GM18907 (cell line): Measurements from ENCODE around the gene C7orf57.

Source experiments
- ATAC-seq: cut with Tn5 transposase; IDR thresholded peaks from one replicate; pipeline ENCODE4 v1.9.1; 2021; ENCODE audit warnings: mild to moderate bottlenecking, moderate library complexity; ENCODE audit not compliant: unreplicated experiment

The C7orf57 gene

DNA sequence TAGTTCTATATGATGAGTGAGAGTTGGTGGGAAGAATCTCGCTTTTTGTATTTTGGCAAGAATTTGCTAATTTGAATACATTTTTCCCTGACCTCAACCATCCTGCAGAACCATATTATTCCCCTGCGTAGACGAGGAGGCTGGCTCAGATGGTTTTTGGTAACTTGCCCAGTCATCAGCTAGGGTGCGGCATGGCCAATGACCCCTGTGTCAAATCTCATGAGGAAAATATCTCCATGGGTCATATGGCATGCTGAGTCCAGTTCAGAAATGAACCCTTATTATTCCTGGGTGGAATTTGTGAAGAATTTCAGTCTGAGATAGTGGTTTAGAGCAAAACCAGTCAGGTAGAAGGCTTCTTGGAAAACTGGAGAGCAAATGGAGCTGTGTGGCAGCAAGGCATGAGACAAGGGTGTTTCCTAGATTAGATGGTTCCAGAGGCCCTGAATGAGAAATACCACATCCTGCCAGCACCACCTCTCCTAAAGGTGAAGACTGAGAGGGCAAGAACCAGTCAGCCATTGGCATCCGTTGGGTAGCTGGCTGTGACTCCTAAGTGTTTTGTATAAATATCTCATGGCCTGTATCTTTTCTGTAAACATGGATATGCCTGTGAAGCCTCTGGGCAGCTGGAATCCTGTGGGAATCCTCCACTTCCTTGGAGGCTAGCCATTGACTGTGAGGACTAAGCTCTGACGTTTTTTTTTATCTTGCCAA lies 47.9 kb downstream of the C7orf57 start:
- ATAC-seq = no peak

DNA sequence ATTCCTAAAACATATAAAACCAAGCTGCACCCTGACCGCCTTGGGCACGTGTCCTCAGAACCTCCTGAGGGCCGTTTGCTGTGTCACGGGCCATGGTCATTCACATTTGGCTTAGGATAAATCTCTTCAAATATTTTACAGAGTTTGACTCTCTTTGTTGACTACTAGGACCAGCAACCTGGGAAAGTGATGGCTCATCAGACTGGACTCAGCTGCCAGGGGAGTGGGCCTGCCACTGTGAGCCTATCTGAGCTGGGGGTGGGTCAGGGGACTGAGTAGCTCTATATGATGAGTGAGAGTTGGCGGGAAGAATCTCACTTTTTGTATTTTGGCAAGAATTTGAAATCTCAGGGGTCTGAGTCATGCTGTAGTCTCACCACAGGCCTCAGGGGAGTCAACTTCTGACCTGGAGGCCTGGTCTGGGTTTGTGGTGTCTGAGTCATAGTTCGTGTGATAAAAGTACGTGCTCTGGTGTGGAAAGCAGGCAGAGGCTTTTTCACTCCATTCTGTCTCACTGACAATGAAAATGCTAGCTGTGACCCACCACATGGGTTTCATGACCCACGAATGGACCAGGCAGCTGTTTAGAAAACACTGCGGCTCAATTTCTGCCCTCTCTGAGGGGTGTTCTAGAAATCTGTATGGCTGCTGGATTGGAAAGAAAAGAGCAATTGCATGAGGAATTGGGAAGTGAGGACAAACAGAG lies 49.5 kb downstream of the C7orf57 start:
- ATAC-seq = peak; percentile 69

GRCh38 chr7:48085433-48085791 lies 50.1 kb downstream of the C7orf57 start:
- ATAC-seq = peak; percentile 20

DNA sequence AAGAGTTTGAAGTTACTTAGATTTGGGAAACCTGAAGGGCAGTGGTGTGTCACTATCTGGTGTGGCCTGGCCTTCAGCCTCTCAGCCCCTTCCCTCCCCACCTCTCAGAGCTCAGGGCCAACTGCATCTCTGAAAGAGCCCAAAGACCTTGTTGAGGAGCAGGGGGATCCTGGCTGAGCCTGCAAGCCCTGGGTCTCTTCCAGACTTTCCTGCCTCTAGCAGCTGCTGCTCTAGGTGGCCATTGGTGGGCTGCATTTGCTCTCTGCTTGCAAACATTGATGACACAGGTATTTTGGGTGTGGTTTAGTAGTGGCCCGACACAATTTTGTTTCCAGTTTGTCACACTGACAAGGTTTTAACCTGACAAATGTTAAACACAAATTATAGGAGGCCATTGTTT lies 50.6 kb downstream of the C7orf57 start:
- ATAC-seq = no peak

DNA sequence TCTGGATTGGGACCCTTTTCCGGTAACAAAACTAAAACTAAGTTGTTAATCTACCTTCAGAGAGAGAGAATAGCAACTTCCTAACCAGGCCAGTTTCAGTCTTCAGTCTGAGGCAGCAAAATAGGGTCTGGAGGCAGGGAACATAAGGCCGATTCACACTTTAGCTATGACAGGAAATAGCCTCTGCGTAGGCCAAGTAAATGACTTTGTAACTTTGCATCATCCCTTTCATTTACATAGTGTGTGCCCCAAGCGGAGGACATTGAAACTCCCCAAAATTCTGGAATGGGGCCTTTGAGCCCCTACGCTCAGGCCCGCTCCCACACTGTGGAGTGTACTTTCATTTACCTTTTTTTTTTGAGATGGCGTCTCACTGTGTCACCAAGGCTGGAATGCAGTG lies 52.0 kb downstream of the C7orf57 start:
- peak; percentile 19 for ATAC-seq

DNA sequence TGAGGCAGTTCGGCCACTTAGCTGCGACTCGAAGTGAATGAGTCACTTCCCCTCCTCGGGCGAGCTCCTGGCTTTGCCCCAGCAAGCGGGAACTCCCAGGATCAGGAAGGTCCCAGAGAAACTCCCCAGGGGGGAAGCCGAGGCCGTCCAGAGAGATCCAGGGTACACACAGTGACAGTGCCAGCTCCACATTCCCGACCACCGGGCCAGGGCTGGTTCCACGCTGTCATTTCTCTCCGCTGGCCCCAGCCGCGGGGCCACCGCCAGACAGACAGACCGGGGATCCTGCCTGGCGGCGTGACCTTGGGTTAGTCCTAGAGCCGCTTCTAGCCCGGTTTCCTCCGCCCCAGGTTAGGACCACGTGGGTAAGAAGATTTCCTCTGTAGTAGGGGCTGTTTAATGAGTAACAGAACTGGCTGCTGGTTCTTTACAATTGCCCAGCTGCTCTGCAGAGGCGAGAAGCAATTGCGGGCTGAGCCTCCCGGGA lies 53.3 kb downstream of the C7orf57 start:
- ATAC-seq = peak; percentile 75

DNA sequence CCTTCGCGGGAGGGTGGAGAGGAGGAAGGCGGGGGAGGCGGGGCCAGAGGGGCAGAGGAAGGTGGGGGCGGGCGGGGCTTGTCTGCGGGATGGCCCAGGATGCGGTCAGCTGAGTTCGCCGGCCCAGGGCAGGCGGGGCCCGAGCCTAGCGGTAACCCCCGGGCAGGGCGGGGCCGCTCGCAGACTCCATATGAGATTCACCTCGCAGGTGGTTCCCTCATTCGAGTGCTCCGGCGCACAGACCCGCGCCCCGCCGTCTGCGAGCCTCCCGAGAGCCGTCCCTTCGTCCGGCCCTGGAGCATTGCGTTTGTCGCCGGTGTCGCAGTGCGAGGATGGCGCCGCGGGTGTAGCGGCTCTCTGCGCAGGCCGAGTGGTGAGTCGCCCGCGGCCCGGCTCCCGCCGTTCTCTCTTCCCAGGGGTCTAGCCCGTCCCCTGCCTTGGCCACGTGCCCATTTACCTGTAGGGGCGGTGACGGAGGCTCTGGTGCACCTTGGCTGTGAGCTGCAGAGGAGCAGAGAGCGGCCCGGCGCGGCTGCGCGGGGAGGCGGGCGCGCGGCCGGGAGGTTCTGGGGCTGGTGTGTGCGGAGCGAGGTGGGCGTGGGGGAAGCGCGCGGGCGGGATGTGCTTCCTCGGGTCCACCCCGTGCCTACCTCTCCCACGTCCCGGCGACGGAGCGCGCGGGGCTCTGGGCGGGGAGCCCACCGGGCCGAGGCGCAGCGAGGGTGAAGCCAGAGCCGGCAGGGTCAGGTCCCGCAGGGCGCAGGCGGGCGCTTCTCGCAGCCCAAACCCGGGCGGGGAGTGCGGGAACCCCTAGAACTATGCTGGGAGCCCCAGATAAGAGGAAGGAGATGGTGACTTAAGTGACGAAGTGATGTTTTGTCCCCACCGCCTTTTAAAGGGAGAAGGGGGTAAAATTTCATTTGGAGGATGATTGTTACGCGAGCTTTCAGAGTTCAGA lies 54.0 kb downstream of the C7orf57 start, which contains the start of gene UPP1:
Gene UPP1 (plus strand): TSS at position 220 of the 958 bp plus-strand sequence. CDS start 5,519 bp downstream, outside the sequence.
- ATAC-seq = peak; percentile 64

- ATAC-seq = no peak
Measured at GRCh38 chr7:48090095-48090805, 54.9 kb downstream of the C7orf57 start.

DNA sequence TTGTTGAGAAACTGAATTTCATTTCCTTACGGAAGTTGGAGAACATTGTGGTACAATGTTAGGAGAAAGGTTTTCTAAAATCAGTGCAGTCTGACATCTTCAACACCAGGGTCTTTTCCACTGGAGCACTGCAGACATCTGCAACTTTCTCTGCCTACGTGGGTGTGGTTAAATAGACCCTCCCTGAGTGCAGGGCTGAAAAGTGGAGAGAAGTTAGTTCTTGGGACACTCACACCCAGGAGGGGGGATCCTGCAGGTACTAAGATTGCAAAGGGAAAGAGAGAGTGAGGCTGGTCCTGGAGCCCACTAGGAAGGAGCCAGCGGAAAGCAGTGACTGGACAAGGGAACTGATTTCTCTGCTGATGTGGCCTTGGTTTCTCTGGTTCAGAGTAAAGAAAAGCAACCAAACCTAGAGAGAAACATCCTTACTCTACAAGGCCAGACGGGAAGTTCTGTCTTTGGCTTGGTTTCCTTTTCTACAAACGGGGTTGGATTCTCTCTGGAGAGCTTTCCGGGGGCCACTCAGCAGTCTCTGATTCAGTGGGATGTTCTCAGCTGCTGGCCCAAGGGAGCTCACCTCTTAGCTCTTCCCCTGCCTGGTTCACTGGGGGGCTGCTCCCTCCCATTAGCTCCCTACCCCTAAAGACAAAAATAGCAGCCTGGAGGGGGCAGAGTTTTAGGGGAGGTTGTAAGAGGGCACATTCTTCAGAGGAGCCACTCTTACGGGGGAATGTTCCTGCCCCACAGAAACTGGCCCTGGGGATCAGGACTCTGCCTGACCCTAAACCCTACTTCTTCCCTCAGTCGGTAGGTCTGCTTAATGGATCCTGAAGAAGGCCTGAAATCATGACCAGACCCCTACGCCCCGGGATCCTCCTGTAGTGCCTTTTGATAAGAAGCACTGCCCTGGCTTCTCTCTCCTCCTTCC lies 56.4 kb downstream of the C7orf57 start:
- ATAC-seq = no peak

GRCh38 chr7:48094861-48095293 lies 59.5 kb downstream of the C7orf57 start:
- ATAC-seq = no peak

DNA sequence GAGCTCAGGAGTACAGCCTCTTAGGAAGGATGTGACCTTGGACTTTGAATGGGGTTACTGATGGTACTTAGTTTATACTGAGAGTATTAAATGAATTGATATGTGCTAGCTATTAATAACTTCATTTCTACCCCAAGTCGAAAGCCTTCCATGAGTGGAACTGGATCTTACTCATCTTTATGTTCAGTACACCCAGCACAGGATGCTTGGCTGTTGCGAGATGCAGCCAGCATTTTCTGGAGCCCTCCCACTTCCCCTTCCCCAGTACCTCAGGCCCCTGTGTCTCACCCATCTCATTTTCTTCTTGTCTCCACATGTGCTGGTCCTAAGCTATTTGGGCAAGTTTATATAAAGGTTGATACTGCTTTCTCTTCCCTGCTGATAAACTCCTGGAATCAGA lies 60.9 kb downstream of the C7orf57 start:
- no peak for ATAC-seq

GRCh38 chr7:48097521-48098231 lies 62.3 kb downstream of the C7orf57 start:
- no peak for ATAC-seq

DNA sequence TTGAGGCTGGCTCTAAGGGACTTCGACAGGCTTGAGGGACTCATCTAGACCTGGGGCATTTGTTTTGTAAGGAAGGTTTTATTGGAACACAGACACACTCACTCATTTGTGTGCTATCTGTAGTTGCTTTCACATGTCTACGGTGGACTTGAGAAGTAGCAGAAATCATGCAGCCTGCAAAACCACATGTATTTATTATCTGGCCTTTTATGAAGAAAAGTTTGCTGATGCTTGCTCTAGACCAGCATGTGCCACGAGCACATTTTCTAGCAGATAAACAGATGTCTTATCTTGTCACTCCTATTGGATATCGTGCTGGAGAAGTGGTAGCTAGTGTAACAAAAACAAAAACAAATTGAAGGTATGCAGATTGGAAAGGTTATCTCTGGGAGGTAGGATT lies 63.5 kb downstream of the C7orf57 start:
- no peak for ATAC-seq

DNA sequence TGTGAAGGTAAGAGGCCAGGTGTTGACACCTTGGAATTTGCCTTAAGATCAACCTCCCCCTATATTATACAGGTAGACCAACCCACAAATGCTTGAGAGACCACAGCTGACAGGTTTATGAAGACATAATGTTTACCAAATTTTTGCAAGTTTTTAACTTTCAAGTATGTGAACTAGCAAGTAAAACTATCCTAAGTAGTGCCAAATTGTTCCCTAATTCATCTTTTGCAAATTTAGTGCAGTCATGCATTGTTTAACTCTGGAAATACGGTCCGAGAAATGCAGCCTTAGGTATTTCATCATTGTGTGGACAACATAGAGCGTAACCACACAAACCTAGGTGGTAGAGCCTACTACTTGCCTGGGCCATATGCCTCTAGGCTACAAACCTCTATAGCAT lies 64.4 kb downstream of the C7orf57 start:
- no peak for ATAC-seq

GRCh38 chr7:48101352-48101751 lies 66.0 kb downstream of the C7orf57 start:
- ATAC-seq = no peak

- no peak for ATAC-seq
Measured at GRCh38 chr7:48101968-48102367, 66.6 kb downstream of the C7orf57 start.

- ATAC-seq = no peak
Measured at GRCh38 chr7:48102530-48102929, 67.2 kb downstream of the C7orf57 start.

- no peak for ATAC-seq
Measured at GRCh38 chr7:48105045-48105444, 69.7 kb downstream of the C7orf57 start.
